Sigmoid colon (tissue), 4 donors: ENCODE results near the gene MTUS2.

ENCODE experiments used
- EP300 ChIP-seq, 4 donors: sonication (generic); formaldehyde crosslinking; IDR thresholded peaks; one replicate each; pipeline ENCODE4 v1.6.1; 2017; ENCODE audit warnings: antibody characterized with exemption in 4 of 4
- POLR2AphosphoS5 ChIP-seq, 4 donors: sonication (generic); formaldehyde crosslinking; IDR thresholded peaks; one replicate each; pipeline ENCODE4 v1.6.1; 2017; ENCODE audit warnings: antibody characterized with exemption in 4 of 4
- TF ChIP-seq, protein P1 (sequence below), 4 experiments: fragments of 450-650 bp in 3 of 4; fragments of 200-600 bp in 1 of 4; IDR thresholded peaks; one replicate each; pipeline ENCODE4 v1.5.1; 2016 to 2019; ENCODE audit warnings: antibody characterized with exemption in 4 of 4, mild to moderate bottlenecking in 3 of 4, moderate library complexity in 2 of 4

- TF ChIP-seq, protein P1, sequence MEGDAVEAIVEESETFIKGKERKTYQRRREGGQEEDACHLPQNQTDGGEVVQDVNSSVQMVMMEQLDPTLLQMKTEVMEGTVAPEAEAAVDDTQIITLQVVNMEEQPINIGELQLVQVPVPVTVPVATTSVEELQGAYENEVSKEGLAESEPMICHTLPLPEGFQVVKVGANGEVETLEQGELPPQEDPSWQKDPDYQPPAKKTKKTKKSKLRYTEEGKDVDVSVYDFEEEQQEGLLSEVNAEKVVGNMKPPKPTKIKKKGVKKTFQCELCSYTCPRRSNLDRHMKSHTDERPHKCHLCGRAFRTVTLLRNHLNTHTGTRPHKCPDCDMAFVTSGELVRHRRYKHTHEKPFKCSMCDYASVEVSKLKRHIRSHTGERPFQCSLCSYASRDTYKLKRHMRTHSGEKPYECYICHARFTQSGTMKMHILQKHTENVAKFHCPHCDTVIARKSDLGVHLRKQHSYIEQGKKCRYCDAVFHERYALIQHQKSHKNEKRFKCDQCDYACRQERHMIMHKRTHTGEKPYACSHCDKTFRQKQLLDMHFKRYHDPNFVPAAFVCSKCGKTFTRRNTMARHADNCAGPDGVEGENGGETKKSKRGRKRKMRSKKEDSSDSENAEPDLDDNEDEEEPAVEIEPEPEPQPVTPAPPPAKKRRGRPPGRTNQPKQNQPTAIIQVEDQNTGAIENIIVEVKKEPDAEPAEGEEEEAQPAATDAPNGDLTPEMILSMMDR (IDR thresholded peaks at IDR 0.05), result no peak
- no peak for TF ChIP-seq POLR2AphosphoS5 (IDR thresholded peaks at IDR 0.05)
- TF ChIP-seq EP300 (IDR thresholded peaks at IDR 0.05), result no peak
Measured at GRCh38 chr13:28978574-28978973, 158.4 kb downstream of the MTUS2 start.
